HepG2 (cell line): ENCODE data around the gene CPEB3. TPM values are rescaled to one million over a fixed set of nuclear protein-coding genes. Genes with fewer than 3 reads are reported as not detected.

Experiments used
- BCL3 ChIP-seq: sonication (generic); formaldehyde crosslinking; IDR thresholded peaks from 2 replicates; pipeline ENCODE4 v1.5.1; 2020; ENCODE audit warnings: mild to moderate bottlenecking, missing genetic modification reagents, moderate library complexity
- CC2D1A ChIP-seq: sonication (generic); formaldehyde crosslinking; IDR thresholded peaks from 2 replicates; pipeline ENCODE4 v1.8.1; 2023; ENCODE audit warnings: mild to moderate bottlenecking, missing genetic modification reagents
- CTCF ChIP-seq: sonication (generic); formaldehyde crosslinking; IDR thresholded peaks from 2 replicates; pipeline ENCODE4 v1.5.0; 2020; ENCODE audit warnings: mild to moderate bottlenecking, missing genetic modification reagents, moderate library complexity
- MAFK ChIP-seq, 2 experiments: IDR thresholded peaks in 1 of 2; conservative IDR thresholded peaks in 1 of 2; 2 replicates each; pipeline ENCODE4 v1.6.1; 2011; ENCODE audit warnings: improper control_type of control experiment in 2 of 2, low read length in 2 of 2
- NRL ChIP-seq: sonication (generic); formaldehyde crosslinking; IDR thresholded peaks from 2 replicates; pipeline ENCODE4 v1.5.0; 2020; ENCODE audit warnings: missing genetic modification reagents, mild to moderate bottlenecking, moderate library complexity, borderline replicate concordance
- PHF21A ChIP-seq: sonication (generic); formaldehyde crosslinking; IDR thresholded peaks from 2 replicates; pipeline ENCODE4 v1.5.0; 2020; ENCODE audit warnings: mild to moderate bottlenecking, missing genetic modification reagents
- PPARG ChIP-seq: conservative IDR thresholded peaks from 2 replicates; pipeline ENCODE4 v1.6.1; 2016; ENCODE audit warnings: missing biosample characterization, missing genetic modification reagents
- PRDM10 ChIP-seq: sonication (generic); formaldehyde crosslinking; IDR thresholded peaks from 2 replicates; pipeline ENCODE4 v1.4.0; 2020; ENCODE audit warnings: low read depth, missing genetic modification reagents
- RAD51 ChIP-seq: fragments of 450-650 bp; IDR thresholded peaks from 2 replicates; pipeline ENCODE4 v1.6.1; 2016; ENCODE audit warnings: borderline replicate concordance
- RARA ChIP-seq: IDR thresholded peaks from 2 replicates; pipeline ENCODE4 v1.6.1; 2016; ENCODE audit warnings: missing genetic modification reagents, missing compliant biosample characterization
- SOX13 ChIP-seq, 3 experiments: fragments of 450-650 bp in 1 of 3; sonication (generic) in 1 of 3; formaldehyde crosslinking in 1 of 3; IDR thresholded peaks in 2 of 3; conservative IDR thresholded peaks in 1 of 3; 2 replicates each; pipeline versions ENCODE4 v1.5.0 to v1.6.1; 2016 to 2020; ENCODE audit warnings: antibody characterized with exemption in 1 of 3, mild to moderate bottlenecking in 1 of 3, missing compliant biosample characterization in 1 of 3, missing genetic modification reagents in 1 of 3, moderate library complexity in 1 of 3
- TCF7 ChIP-seq: sonication (generic); IDR thresholded peaks from 2 replicates; pipeline ENCODE4 v1.6.1; 2016; ENCODE audit warnings: antibody characterized with exemption, low read depth
- TCF7L2 ChIP-seq: IDR thresholded peaks from 2 replicates; pipeline ENCODE4 v1.6.1; 2011; ENCODE audit warnings: mild to moderate bottlenecking, low read depth, low read length, moderate library complexity
- ZFAT ChIP-seq: sonication (generic); formaldehyde crosslinking; conservative IDR thresholded peaks from 2 replicates; pipeline ENCODE4 v1.8.1; 2023; ENCODE audit warnings: missing genetic modification reagents, inconsistent platforms
- ZNF326 ChIP-seq: sonication (generic); formaldehyde crosslinking; IDR thresholded peaks from 2 replicates; pipeline ENCODE4 v1.4.0; 2020; ENCODE audit warnings: missing genetic modification reagents, borderline replicate concordance
- ZNF431 ChIP-seq: sonication (generic); formaldehyde crosslinking; IDR thresholded peaks from 2 replicates; pipeline ENCODE4 v1.9.0; 2022; ENCODE audit warnings: missing genetic modification reagents, low read depth, mild to moderate bottlenecking, borderline replicate concordance
- ZNF549 ChIP-seq: sonication (generic); formaldehyde crosslinking; IDR thresholded peaks from 2 replicates; pipeline ENCODE4 v1.5.0; 2020; ENCODE audit warnings: missing genetic modification reagents
- ZNF557 ChIP-seq: sonication (generic); formaldehyde crosslinking; IDR thresholded peaks from 2 replicates; pipeline ENCODE4 v1.4.0; 2020; ENCODE audit warnings: missing genetic modification reagents
- ZNF574 ChIP-seq: sonication (generic); formaldehyde crosslinking; IDR thresholded peaks from 2 replicates; pipeline ENCODE4 v1.4.0; 2020; ENCODE audit warnings: missing genetic modification reagents
- polyA plus RNA-seq, 8 experiments: library from polyadenylated mRNA; depleted of rRNA in 3 of 8; stranded (reverse) in 7 of 8; unstranded in 1 of 8; fragments of >200 nt; fragmentation: Illumina TruSeq in 4 of 8; extraction: Trizol in 4 of 8; gene quantifications; 2 replicates each; pipeline versions ENCODE4 v1.2.1 to v1.2.3, GENCODE V29; 2011 to 2016; ENCODE audit warnings: low read depth in 4 of 8, missing spikeins in 1 of 8, mixed read lengths in 1 of 8; ENCODE audit not compliant: insufficient read depth in 1 of 8
- total RNA-seq, 5 experiments: library from RNA; depleted of rRNA; stranded (reverse); fragments of >200 nt; fragmentation: Illumina TruSeq; extraction: Trizol; gene quantifications; 2 replicates each; pipeline ENCODE4 v1.2.3, GENCODE V29; 2016; ENCODE audit warnings: low read depth in 1 of 5

The CPEB3 gene
- total and polyA plus RNA-seq, 2 of the 13 experiments (the other 11 are each of a cell fraction or from before 2014, with no cell fraction given), result 0.66 to 0.70 TPM

- peak; percentile 80; the same call in 1 of the 2 replicates for TF ChIP-seq PRDM10
- TF ChIP-seq ZNF574 (CRISPR knock-in tag), result peak; percentile 92
- TF ChIP-seq RAD51, result no peak
- TF ChIP-seq CC2D1A (CRISPR knock-in tag), result 0 out of 2 replicates have a peak, but pooled peaks have one; percentile 68
- peak; percentile 74; the same call in 1 of the 2 replicates for TF ChIP-seq PHF21A (CRISPR knock-in tag)
- peak; percentile 87; the same call in 1 of the 2 replicates for TF ChIP-seq BCL3 (CRISPR knock-in tag)
- TF ChIP-seq ZNF326 (CRISPR knock-in tag), result no peak
- no peak; the same call in 1 of the 2 replicates for TF ChIP-seq SOX13 (IDR thresholded peaks at IDR 0.05)
- peak in 1 of 2 experiments; percentile 46; a peak in 2 of 4 replicates for TF ChIP-seq SOX13 (CRISPR knock-in tag; conservative IDR thresholded peaks at IDR 0.05 in 1 of 2, IDR thresholded peaks at IDR 0.05 in 1 of 2)
- TF ChIP-seq TCF7, result 0 out of 2 replicates have a peak, but pooled peaks have one; percentile 25
- TF ChIP-seq ZNF549, result no peak
- peak; percentile 53 for TF ChIP-seq RARA (CRISPR knock-in tag)
- TF ChIP-seq PPARG (CRISPR knock-in tag), result no peak
- TF ChIP-seq MAFK (conservative IDR thresholded peaks at IDR 0.05 in 1 of 2, IDR thresholded peaks at IDR 0.05 in 1 of 2; ENCODE audit: low read length in 2 of 2), result no peak
- no peak for TF ChIP-seq TCF7L2
- 0 out of 2 replicates have a peak, but pooled peaks have one; percentile 57 for TF ChIP-seq ZNF431 (CRISPR knock-in tag)
- TF ChIP-seq NRL, result peak; percentile 56
- no peak for TF ChIP-seq ZFAT (CRISPR knock-in tag)
- TF ChIP-seq CTCF (CRISPR knock-in tag), result peak; percentile 72
- peak; percentile 23; the same call in 1 of the 2 replicates for TF ChIP-seq ZNF557 (CRISPR knock-in tag)
These were observed at the start of gene CPEB3, which contains the start of gene MARCHF5 (continued) for GRCh38 chr10:92290837-92291615.
